Stimulated activated naive CD8-positive, alpha-beta T cell treated with anti-CD3 and anti-CD28 coated beads, Interleukin-15, amount 100 ng/mL, for 72 hours (primary cell): ENCODE measurements around the gene ST8SIA3.
A peak's percentile ranks its signal among the peaks of the same experiment; 100 is the strongest.

Experiments used
- ATAC-seq: fragments of 150-1000 bp; cut with Tn5 transposase; 2 replicates; pipeline ENCODE4 v1.10.0; 2021; ENCODE audit warnings: mild to moderate bottlenecking, moderate library complexity
- DNase-seq, 2 donors: peaks; one replicate each; pipeline ENCODE4 v3.0.0; 2021 to 2022
- H3K27ac Mint-ChIP-seq, 2 donors: one replicate each; pipeline ENCODE4 v1.8.0; 2022; ENCODE audit warnings: mild to moderate bottlenecking in 2 of 2, mixed read lengths in 2 of 2, moderate library complexity in 2 of 2
- H3K27me3 Mint-ChIP-seq: one replicate; pipeline ENCODE4 v1.8.0; 2022; ENCODE audit warnings: mixed read lengths
- H3K4me1 Mint-ChIP-seq: one replicate; pipeline ENCODE4 v1.8.0; 2022; ENCODE audit warnings: mild to moderate bottlenecking, mixed read lengths
- H3K4me3 Mint-ChIP-seq, 2 donors: one replicate each; pipeline ENCODE4 v1.8.0; 2022; ENCODE audit warnings: mild to moderate bottlenecking in 2 of 2, mixed read lengths in 2 of 2, moderate library complexity in 1 of 2
- H3K9me3 Mint-ChIP-seq, 2 donors: one replicate each; pipeline ENCODE4 v1.8.0; 2022; ENCODE audit warnings: mixed read lengths in 2 of 2

The ST8SIA3 gene, protein sequence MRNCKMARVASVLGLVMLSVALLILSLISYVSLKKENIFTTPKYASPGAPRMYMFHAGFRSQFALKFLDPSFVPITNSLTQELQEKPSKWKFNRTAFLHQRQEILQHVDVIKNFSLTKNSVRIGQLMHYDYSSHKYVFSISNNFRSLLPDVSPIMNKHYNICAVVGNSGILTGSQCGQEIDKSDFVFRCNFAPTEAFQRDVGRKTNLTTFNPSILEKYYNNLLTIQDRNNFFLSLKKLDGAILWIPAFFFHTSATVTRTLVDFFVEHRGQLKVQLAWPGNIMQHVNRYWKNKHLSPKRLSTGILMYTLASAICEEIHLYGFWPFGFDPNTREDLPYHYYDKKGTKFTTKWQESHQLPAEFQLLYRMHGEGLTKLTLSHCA

DNA sequence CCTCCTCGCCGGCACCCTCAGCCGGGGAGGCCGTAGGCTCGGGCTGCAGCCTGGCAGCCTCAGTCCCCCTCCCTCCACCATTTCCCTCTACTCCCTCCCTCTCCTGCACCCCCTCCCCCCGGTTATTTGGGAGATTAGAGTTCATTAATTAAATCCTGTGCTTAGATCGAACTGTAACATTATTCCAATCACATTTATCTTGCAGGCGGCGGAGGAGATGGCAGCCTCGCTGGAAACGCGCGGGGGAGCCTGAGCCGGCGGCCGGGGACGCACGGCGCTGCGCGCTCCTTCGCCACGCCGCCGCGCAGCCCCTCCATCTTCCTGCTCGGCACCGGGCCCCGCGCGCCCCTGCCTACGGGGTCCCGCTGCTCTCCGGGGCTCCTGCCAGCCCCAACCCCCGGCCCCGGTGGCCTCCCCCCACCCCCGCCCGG is at the start of gene ST8SIA3:
TSS of gene ST8SIA3 (plus strand) at position 287 of the 431 bp plus-strand sequence. CDS start 290 bp downstream, outside the sequence.
- Mint-ChIP-seq H3K27me3 (peaks cover 74% of the 10 kb centered on the region), H3K4me1 (peaks cover 18% of the 10 kb centered on the region), H3K9me3 (peaks cover 0 to 6% of the 10 kb centered on the region in 2 donors), H3K4me3 (no peak within 1 kb of the TSS), H3K27ac (no peak within 1 kb of the TSS)
- DNase-seq = no peak
- no peak for ATAC-seq

DNA sequence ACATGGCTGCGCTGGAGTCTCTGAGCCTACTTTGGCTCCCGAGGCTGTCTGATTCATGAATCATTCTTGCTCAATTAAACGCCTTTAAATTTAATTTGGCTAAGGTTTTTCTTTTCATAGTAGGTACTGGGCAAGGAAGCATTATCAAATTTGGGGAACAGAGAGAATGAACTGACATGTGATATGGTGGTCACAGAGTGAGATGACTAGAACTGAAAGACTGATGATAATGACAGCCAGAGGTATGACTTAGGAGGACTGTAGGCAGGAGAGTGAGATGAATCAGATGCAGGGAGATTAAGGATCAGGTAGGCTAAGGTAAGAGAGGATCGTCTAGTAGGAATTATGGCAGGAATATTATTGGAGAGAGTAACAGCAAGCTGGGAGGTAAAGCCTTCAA is 40.9 kb upstream of the ST8SIA3 start:
- no peaks in the 10 kb centered on the region for H3K9me3 Mint-ChIP-seq
- no peak for ATAC-seq

DNA sequence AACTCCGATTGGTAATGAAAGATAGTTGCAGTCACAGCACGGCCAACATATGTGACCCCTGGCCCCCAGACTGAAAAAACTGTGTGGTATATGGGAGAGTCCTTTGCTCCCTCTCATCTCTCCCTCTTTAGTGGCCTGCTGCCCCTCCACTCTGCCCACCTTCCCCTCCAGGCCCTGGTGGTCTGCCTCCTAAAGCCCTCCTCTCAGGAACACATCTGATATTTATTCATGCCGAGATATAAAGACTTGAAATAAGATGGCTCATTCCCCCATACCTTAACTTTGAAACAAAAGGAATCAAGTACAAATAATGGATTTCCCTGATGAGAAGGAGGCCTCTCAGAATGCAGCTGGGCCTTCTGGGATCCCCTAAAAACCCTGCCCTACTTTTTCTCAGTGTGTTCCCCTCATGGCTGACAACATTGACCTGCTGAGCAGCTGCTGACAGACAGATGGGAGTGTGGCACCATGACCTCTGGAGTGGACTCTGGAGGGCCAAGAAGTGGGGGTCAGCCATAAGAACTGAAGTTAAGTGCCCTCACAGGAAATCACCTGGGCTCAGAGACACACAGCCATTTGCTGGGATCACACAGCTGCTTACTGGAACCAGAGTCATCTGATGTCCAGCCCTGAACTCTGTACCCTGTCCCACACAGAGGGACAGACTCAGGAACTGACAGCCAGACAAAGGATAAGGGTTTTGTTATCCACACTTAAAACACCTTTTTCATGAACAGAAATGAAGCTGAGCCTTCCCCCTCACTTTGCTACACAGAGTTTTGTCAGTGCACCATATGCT is 39.8 kb upstream of the ST8SIA3 start:
- Mint-ChIP-seq H3K4me3 (no peak overlapping the region), H3K9me3 (no peaks in the 10 kb centered on the region), H3K27me3 (no peaks in the 10 kb centered on the region), H3K4me1 (no peaks in the 10 kb centered on the region), H3K27ac (no peak overlapping the region)
- DNase-seq (no peak), ATAC-seq (no peak)

More for the DNA sequence above, 40.9 kb upstream of the ST8SIA3 start:
- no peak for DNase-seq
- no peak overlapping the region for H3K27ac Mint-ChIP-seq
- no peaks in the 10 kb centered on the region for H3K27me3 Mint-ChIP-seq
- no peak overlapping the region for H3K4me3 Mint-ChIP-seq
- H3K4me1 Mint-ChIP-seq = no peaks in the 10 kb centered on the region

DNA sequence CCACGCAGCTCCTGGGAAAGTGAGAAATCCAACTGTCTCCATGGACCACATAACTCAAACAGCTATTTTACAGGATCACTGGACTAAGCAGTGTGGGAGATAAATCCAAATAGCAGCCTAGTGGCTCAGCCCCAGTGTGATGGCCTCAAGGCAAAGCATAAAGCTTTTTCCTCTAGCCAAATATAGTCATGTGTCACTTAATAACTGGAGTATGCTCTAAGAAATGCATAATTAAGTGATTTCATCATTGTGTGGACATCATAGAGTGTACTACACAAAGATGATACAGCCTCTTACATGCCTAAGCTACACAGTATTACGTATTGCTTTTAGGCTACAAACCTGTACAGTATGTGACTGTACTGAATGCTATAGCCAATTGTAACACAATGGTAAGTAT is 31.8 kb upstream of the ST8SIA3 start:
- no peaks in the 10 kb centered on the region for H3K27me3 Mint-ChIP-seq
- no peak overlapping the region for H3K4me3 Mint-ChIP-seq
- no peak for DNase-seq
- ATAC-seq = no peak
- H3K9me3 Mint-ChIP-seq = no peaks in the 10 kb centered on the region
- H3K4me1 Mint-ChIP-seq = no peaks in the 10 kb centered on the region
- no peak overlapping the region for H3K27ac Mint-ChIP-seq

DNA sequence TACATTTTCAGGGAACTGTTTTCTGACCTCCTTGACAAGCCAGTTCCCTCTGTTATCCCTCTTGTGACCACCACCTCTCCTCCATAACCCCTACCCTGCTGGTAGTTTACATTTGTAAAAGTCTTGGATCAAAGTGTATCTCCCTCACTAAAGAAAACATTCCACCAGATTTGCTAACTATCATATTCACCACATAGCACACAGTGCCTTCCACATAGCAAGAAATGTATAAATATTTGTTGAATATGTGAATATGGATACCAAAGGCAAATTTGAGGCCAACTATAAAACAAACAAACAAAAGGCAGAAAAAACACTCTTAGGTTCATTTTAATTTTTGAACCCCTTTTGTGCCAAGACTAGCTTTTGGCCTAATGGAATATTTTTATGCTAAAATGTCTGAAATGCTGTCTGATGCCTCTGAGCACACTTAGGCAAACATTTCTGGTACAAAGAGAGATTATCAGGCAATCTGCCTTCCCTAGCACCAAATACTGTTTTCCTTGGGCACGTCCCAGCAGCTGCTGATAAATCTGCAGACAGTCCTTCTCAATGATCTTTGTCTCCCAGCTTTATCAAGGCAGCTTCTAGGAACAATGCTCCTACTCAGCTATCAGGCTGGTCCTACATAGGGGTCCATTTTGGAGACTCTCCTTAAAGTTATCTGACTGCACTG is 26.7 kb upstream of the ST8SIA3 start:
- no peak overlapping the region for H3K27ac Mint-ChIP-seq
- DNase-seq = no peak
- no peaks in the 10 kb centered on the region for H3K4me1 Mint-ChIP-seq
- peaks cover 5 to 7% of the 10 kb centered on the region in 2 donors for H3K9me3 Mint-ChIP-seq
- ATAC-seq = no peak
- H3K4me3 Mint-ChIP-seq = no peak overlapping the region
- no peaks in the 10 kb centered on the region for H3K27me3 Mint-ChIP-seq

DNA sequence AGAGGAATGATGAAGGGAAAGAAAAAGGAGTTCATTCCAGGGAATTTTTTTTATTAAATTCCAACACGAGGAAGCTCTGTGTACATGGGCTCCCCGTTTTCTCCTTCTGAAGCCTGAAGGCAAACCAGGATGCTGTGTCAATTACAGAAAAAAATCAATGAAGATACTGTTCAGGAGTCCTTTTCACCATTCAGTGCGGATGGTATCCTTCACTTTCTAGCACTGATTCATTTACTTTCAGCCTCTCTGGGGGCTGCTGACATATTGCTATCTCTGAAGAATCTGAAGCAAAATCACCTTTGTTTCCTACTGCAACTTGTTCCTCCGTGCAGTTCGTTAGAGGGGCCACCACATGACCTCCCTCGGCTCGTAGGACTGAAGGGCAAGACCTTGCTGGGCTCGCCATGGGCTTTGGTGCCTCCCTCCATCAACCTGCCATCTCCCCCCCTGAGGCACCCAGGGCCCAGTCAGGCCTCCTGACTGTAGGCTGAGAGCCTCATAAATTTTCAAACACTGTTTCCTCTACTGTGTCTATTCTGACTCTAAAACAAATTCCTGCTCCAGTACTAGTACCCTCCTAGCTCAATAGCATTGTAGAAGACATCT is 25.5 kb upstream of the ST8SIA3 start:
- H3K27me3 Mint-ChIP-seq = no peaks in the 10 kb centered on the region
- H3K9me3 Mint-ChIP-seq = peaks cover 5 to 7% of the 10 kb centered on the region in 2 donors
- H3K4me1 Mint-ChIP-seq = no peaks in the 10 kb centered on the region
- H3K4me3 Mint-ChIP-seq = no peak overlapping the region
- ATAC-seq (no peak), DNase-seq (no peak)
- H3K27ac Mint-ChIP-seq = no peak overlapping the region

DNA sequence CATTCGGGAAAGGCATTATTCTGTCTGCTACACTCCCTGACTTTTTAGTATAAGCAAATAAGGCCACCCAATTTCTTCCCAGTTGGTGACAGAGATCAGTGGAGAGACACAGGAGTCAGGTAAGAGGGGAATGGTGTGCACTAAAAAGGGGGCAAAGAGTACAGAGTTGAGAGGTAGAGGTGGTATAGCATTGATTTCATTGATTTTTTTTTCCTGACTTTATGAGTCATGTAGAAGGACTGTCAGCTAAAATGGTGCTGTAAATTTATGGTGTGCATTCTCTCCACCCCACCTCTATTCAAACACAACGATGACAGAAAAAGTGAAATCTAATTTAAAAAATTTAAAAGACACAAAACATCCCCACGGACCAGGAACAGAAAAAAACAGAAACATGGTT is 23.7 kb upstream of the ST8SIA3 start:
- H3K27ac Mint-ChIP-seq = peak overlapping the region in 1 of 2 donors; percentile 44
- no peak for ATAC-seq
- H3K9me3 Mint-ChIP-seq = peaks cover 5 to 7% of the 10 kb centered on the region in 2 donors
- no peak overlapping the region for H3K4me3 Mint-ChIP-seq
- peaks cover under 1% of the 10 kb centered on the region for H3K27me3 Mint-ChIP-seq
- DNase-seq = no peak
- H3K4me1 Mint-ChIP-seq = no peaks in the 10 kb centered on the region

DNA sequence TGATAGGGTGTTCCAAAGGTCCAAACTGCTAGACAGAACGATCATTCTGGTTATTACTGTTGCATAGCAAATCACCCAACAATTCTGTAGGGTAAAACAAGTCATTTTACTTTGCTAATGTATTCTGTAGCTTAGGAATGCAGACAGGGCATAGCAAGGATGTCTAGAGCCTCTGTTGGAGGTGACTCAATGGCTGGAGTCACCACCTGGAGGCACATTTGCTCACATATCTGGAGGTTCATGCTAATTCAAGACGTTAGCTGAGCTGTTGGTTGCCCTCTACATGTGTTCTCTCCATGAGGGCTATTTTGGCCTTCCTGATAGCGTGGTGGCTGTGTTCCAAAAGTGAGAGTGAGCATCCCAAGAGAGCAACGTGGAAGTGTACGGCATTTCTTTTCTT is 22.5 kb upstream of the ST8SIA3 start:
- no peak overlapping the region for H3K27ac Mint-ChIP-seq
- no peak overlapping the region for H3K4me3 Mint-ChIP-seq
- DNase-seq (no peak), ATAC-seq (no peak)
- H3K9me3 Mint-ChIP-seq = peaks cover 5 to 7% of the 10 kb centered on the region in 2 donors
- H3K27me3 Mint-ChIP-seq = peaks cover 12% of the 10 kb centered on the region
- H3K4me1 Mint-ChIP-seq = no peaks in the 10 kb centered on the region

DNA sequence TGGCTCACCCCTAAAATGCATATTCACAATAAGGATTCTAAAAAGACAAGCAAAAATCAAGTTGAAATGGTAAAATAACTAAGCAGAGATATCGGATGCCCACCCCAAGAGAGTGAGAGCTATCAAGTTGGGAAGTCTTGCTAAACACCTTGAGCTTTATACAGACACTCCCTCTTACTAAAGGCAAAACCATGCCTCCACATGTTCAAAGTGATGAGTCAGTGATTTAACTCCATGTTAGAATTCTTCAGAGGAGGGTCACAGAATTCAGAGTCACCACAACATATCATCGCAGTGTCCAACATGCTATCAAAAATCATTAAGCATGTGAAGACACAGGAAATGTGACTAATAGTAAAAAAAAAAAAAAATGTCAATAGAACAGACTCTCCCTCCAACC is 20.6 kb upstream of the ST8SIA3 start:
- DNase-seq (no peak), ATAC-seq (no peak)
- Mint-ChIP-seq H3K4me3 (no peak overlapping the region), H3K27me3 (peaks cover 20% of the 10 kb centered on the region), H3K4me1 (no peaks in the 10 kb centered on the region), H3K9me3 (peaks cover 5 to 7% of the 10 kb centered on the region in 2 donors), H3K27ac (no peak overlapping the region)

DNA sequence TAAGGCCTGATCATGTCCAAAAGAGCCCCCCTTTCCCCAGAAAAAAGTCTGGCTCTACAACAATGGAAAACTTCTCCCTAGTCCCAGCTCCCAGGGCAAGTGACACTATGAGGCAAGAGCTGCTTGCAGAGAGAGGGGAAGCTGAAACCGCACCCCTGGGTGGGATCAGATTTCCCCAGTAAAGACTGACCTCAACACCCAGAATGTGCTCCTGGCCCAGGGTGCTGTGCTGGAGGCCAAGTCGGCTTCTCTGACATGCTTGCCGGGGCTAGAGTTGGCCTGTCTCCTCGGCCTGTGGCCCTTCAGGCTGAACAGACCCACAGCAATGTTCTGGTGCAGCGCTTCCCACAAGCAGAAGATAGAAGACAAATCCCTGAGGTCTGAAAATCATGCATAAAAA is 18.4 kb upstream of the ST8SIA3 start:
- DNase-seq (no peak), ATAC-seq (no peak)
- Mint-ChIP-seq H3K9me3 (no peaks in the 10 kb centered on the region), H3K27me3 (peaks cover 33% of the 10 kb centered on the region), H3K27ac (no peak overlapping the region), H3K4me3 (no peak overlapping the region), H3K4me1 (no peaks in the 10 kb centered on the region)

DNA sequence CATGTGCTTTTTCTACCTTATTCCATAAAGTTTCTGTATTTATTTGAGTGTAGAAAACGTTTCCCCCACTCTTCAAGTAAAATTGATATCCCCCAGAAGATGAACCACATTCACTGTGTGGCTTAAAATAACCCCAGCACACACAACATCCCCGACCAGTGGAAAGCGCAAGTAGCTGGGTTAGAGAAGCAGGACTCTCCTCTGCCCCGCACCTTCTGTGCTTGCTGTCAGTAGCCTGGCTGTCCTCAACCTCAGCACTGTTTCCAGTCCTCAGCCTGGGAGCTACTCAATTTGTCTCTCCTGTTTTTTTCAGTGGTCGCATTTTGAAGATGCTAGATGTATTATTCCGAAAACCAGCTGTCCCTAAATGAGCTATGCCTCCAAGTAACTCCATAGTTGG is 18.0 kb upstream of the ST8SIA3 start:
- Mint-ChIP-seq H3K4me1 (no peaks in the 10 kb centered on the region), H3K9me3 (no peaks in the 10 kb centered on the region), H3K4me3 (no peak overlapping the region), H3K27ac (no peak overlapping the region), H3K27me3 (peaks cover 37% of the 10 kb centered on the region)
- ATAC-seq (no peak), DNase-seq (no peak)

DNA sequence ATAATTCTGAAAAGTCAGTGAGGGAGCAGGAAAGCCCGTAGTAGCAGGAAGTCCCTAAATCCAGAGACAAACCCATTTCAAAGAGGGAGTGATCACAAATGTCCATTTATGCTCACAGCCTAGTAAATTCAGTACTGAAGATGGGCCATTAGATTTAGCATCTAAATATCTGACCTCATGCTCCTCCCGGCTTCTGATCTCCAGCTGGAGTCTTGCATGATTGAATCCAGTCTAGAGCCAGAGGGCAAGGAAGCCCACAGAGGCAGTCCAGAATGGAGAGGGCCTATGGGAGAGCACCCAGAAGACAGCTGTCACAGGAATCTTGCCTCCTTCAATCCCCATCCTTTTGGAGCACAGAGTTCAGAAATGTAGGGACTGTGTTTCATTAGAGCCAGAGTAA is 16.0 kb upstream of the ST8SIA3 start:
- no peak overlapping the region for H3K4me3 Mint-ChIP-seq
- H3K4me1 Mint-ChIP-seq = no peaks in the 10 kb centered on the region
- peaks cover 55% of the 10 kb centered on the region for H3K27me3 Mint-ChIP-seq
- ATAC-seq (no peak), DNase-seq (no peak)
- H3K9me3 Mint-ChIP-seq = no peaks in the 10 kb centered on the region
- no peak overlapping the region for H3K27ac Mint-ChIP-seq

DNA sequence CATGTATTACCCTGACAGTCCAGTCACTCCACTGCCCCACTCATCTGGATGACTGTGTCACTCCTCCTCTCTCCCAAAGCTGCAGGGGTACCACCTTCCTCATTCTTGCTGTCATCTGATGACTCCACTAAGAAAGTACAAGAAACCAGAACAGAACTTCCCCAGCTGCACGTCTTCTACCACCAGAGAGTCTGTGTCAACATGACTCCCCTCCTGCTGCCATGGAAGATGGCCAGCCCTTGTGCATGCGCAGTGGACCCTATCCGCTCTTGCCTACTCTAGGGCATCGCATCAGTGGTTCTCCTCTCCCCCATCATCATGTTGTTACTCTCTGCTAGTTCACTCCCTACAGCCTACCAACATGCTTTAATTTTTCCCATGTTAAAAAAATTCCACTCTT is 14.5 kb upstream of the ST8SIA3 start:
- H3K9me3 Mint-ChIP-seq = no peaks in the 10 kb centered on the region
- peaks cover 57% of the 10 kb centered on the region for H3K27me3 Mint-ChIP-seq
- ATAC-seq = no peak
- H3K4me3 Mint-ChIP-seq = no peak overlapping the region
- no peaks in the 10 kb centered on the region for H3K4me1 Mint-ChIP-seq
- H3K27ac Mint-ChIP-seq = no peak overlapping the region
- no peak for DNase-seq

DNA sequence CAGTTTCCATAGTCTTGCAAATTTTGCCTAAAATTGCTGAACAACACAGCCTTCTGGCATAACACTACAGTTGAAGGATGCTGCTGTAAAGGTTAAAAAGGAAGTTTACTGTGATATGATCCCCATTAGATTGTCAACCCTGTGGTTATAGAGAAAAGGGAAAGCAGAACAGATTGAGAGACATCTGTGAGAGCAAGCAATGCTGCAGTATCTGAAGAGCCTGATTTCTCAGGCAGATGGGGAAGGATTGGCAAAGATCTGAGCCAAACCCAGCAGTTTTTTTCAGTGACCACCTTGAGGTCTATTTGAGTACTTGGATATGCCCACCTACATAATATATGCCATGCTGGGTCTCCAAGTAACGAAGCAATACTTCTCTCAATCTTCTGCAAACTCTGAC is 8.5 kb upstream of the ST8SIA3 start:
- peaks cover 42% of the 10 kb centered on the region for H3K27me3 Mint-ChIP-seq
- DNase-seq (no peak), ATAC-seq (no peak)
- H3K9me3 Mint-ChIP-seq = no peaks in the 10 kb centered on the region
- no peak overlapping the region for H3K4me3 Mint-ChIP-seq
- H3K4me1 Mint-ChIP-seq = no peaks in the 10 kb centered on the region
- no peak overlapping the region for H3K27ac Mint-ChIP-seq

DNA sequence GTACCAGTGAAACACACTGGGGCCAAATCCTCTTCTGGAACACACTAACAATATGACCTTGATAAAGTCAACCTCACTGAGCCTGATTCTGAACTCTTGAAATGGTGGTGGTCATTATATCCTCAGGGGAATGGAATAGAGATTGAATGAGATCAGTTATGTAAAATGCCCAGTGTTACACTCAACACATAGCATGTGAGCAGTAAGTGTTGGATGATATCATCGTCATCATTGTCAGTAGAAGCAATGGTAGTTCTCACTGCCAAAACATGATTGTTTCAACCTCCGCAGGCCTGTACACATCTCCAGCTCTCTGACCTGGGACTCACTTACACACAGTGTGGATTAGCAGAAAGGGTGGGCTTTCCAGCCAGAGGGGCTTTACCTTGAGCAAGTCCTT is 5.5 kb upstream of the ST8SIA3 start:
- ATAC-seq (no peak), DNase-seq (no peak)
- H3K27ac Mint-ChIP-seq = no peak overlapping the region
- H3K4me1 Mint-ChIP-seq = peaks cover under 1% of the 10 kb centered on the region
- peaks cover 38% of the 10 kb centered on the region for H3K27me3 Mint-ChIP-seq
- H3K4me3 Mint-ChIP-seq = no peak overlapping the region
- H3K9me3 Mint-ChIP-seq = no peaks in the 10 kb centered on the region
